Measurements from ENCODE around the gene BCL2.

The BCL2 gene

GRCh38 chr18:63319383-63320122 lies at the start of gene BCL2:
TSS of gene BCL2 (minus strand) at chr18:63319769.
- no peak for TF ChIP-seq GATA2 (IDR thresholded peaks at IDR 0.05; ENCODE audit: low read depth, low read length)
- no peak for TF ChIP-seq GATA3 (IDR thresholded peaks at IDR 0.05; ENCODE audit: low read depth, low read length)

DNA sequence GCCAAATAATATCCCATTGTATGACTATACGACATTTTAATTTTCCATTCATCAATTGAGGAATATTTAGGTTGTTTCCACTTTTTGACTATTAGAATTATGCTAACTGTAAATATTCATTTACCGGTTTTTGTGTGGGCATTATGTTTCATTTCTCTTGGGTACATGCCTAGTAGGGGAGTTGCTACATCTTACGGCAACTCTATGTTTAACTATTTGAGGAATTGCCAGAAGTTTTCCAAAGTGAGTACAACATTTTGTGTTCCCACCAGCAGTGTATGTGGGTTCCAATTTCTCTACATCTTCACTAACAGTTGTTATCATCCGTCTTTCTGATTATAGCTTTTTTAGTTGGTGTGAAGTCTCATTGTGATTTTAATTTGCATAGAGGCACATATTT lies 49.0 kb upstream of the BCL2 start:
- no peak for TF ChIP-seq GATA3 (IDR thresholded peaks at IDR 0.05; ENCODE audit: low read depth, low read length)
- TF ChIP-seq GATA2 (IDR thresholded peaks at IDR 0.05; ENCODE audit: low read depth, low read length): no peak

DNA sequence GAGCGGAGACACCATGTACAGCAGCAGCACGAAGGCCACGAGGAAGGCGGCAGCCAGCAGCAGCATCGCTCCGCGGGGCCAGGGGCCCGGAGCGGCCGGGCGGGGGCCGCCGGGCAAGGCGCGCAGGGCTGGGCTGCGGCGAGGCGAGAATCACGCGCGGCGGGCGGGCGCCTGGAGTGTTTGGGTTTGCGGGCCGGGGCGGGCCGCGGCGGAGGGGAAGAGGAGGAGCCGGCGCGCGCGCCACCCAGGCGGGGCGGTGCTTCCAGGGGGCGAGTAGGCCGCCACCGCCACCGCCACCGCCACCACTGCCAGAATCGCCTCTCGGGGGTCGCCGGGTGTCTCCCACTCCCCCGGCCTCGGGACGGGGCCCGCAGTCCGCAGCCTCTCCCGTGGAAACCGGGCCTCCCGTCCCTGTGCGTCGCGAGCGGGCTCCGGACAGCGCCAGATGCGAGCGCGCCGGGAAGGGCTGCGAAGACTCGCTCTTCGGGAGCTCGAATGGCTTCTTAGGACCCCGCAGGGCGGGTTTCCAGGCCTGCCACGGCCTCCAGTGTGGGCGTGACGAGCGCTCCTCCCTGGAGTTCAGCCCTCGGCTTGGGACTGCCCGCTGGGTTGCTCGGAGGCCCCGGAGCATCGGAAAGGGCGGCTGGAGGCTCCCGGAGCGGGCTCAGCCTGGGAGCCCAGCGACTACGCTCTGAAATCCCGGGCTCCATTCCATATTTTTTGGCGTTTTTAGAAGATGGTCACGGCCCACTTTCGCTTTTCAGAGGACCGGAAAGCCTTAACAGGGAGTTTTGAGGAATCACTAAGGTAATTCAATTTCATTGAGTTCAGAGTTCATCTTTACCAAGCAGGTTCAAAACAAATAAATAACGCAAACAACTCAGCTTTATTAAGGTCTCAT lies 47.7 kb upstream of the BCL2 start, which contains the start of gene KDSR:
KDSR (minus strand) TSS at position 154 of the 901 bp plus-strand sequence; CDS start at position 66, 88 bp downstream.
- TF ChIP-seq GATA2 (IDR thresholded peaks at IDR 0.05; ENCODE audit: low read depth, low read length): 0 out of 2 replicates have a peak, but pooled peaks have one; percentile 24
- TF ChIP-seq GATA3 (IDR thresholded peaks at IDR 0.05; ENCODE audit: low read depth, low read length): no peak

GRCh38 chr18:63366213-63367052 lies 46.9 kb upstream of the BCL2 start:
- TF ChIP-seq GATA2 (IDR thresholded peaks at IDR 0.05; ENCODE audit: low read depth, low read length) (no peak), GATA3 (IDR thresholded peaks at IDR 0.05; ENCODE audit: low read depth, low read length) (no peak)

- TF ChIP-seq GATA2 (IDR thresholded peaks at IDR 0.05; ENCODE audit: low read depth, low read length) (no peak), GATA3 (IDR thresholded peaks at IDR 0.05; ENCODE audit: low read depth, low read length) (no peak)
Measured at GRCh38 chr18:63365876-63366212, 46.3 kb upstream of the BCL2 start.

DNA sequence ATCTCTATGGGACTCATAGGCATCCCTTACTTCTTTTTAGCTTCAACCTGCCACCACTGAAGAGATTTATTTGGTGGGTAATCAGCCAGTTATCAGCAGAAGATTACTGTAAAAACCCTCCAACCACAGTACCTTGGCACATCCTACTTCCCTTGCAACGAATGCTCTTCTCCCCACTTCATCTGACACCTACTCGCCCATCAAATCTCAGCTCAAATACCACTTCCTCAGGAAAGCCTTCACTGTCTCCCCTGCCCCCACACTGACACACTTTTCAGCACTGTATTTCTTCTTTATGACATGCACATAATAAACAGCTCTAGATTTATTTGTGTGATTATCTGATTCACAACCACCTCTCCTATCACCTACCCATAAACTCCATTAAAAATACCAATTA lies 44.4 kb upstream of the BCL2 start:
- TF ChIP-seq GATA2 (IDR thresholded peaks at IDR 0.05; ENCODE audit: low read depth, low read length) (no peak), GATA3 (IDR thresholded peaks at IDR 0.05; ENCODE audit: low read depth, low read length) (no peak)

GRCh38 chr18:63356272-63356896 lies 36.8 kb upstream of the BCL2 start:
- TF ChIP-seq GATA3 (IDR thresholded peaks at IDR 0.05; ENCODE audit: low read depth, low read length) (no peak), GATA2 (IDR thresholded peaks at IDR 0.05; ENCODE audit: low read depth, low read length) (no peak)

- TF ChIP-seq GATA2 (IDR thresholded peaks at IDR 0.05; ENCODE audit: low read depth, low read length) (no peak), GATA3 (IDR thresholded peaks at IDR 0.05; ENCODE audit: low read depth, low read length) (no peak)
Measured at GRCh38 chr18:63350230-63350629, 30.7 kb upstream of the BCL2 start.

DNA sequence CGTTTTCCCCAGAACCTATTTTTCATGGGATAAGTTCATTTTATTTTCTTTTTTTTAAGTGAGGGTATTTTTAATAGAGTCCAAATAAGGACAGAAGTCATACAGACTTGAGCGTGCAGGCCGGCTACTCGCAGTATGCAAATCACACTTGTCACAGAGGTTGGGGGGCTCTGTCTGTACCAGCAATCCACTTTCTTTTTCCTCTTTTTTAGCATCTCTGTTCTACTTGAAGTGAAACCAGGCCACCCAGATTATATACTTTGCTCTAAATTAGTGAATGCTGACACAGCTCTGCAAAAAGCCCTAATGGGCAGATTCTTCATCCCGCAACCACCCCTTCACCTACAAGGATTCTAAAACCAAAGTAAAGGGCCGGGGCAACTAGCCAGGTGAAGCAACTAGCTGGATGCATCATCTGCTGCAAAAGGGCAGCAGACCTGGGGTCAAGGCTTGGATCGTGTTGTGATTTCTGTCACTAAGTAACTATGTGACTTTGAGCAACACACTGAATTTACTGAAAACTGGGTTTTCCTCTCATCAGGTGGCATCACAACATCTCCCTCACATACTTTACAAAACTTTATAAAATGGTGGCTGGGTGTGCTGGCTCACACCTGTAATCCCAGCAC lies 29.1 kb upstream of the BCL2 start:
- TF ChIP-seq GATA2 (IDR thresholded peaks at IDR 0.05; ENCODE audit: low read depth, low read length): no peak
- TF ChIP-seq GATA3 (IDR thresholded peaks at IDR 0.05; ENCODE audit: low read depth, low read length): no peak

DNA sequence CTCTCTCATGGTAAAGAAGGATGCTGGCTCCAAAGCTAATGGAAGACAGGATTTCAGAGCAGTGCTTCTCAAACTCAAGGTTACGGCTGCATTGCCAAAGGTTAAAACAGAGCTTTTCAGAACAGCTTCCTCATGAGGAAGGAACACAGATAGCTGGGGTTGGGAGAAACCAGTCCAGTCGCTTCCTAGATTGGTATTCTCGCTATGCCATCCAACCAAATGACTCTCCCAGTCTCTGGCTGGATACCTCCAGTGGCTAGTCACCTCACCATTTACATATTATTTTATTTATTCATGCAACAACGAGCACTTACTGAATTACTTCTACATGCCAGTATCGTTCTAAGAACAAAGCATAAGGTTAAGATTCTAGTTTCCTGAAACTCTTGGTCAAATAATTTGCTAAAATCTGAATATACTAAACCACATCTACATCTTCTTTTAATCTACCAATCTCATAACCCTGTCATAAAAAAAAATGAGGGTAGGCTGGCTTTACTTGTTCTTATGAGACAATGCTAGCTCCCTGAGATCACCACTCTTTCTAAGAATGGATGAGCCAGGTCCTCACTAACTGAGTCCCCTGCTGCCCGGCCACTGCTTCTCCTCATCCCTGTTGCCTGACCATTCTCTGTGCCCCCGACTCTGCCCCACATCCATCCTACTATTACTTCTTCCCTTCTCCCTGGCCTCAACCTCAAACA lies 27.1 kb upstream of the BCL2 start:
- TF ChIP-seq GATA2 (IDR thresholded peaks at IDR 0.05; ENCODE audit: low read depth, low read length): no peak
- no peak for TF ChIP-seq GATA3 (IDR thresholded peaks at IDR 0.05; ENCODE audit: low read depth, low read length)

DNA sequence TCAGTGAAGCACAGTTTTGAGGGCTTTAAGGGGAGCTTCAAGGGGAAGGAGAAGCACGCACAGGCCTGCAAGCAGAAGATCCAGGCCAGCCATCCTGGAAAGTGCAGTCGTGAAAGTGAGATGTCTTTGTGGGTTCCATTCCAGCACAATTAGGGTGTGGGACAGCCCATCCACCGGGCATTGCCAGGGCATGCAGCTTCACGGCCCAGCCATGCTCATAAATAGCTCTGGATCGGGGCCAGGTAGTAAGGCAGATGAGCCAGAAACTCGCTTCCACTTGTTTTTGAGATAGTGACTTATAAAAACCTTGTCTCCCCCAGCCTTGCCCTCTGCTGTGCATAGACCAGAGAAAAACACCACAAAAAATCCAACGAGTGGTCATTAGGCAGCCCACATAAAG lies 26.5 kb upstream of the BCL2 start:
- TF ChIP-seq GATA2 (IDR thresholded peaks at IDR 0.05; ENCODE audit: low read depth, low read length) (no peak), GATA3 (IDR thresholded peaks at IDR 0.05; ENCODE audit: low read depth, low read length) (no peak)

DNA sequence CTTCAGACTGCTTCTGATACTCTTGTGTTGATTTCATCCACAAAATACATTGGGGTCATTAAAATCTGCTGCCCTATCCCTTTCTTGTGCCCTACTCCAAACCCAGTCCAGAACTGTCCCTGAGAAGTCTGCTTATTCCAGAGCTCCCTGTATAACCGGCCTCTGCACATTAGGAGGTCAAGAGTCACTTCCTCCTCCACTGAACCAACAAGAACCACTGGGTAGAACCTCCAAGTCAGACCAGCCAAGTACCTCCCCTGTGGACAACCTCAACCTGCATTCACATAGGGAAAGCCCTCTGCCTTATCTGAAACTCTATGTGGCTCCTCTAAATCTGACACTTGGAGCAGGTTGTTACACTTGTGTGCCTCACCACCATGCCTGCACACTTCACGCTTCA lies 25.3 kb upstream of the BCL2 start:
- TF ChIP-seq GATA3 (IDR thresholded peaks at IDR 0.05; ENCODE audit: low read depth, low read length) (no peak), GATA2 (IDR thresholded peaks at IDR 0.05; ENCODE audit: low read depth, low read length) (no peak)
